Psoas muscle (tissue), 8 donors: ENCODE measurements around the gene TLR2. TPM values are rescaled to one million over a fixed set of nuclear protein-coding genes. Genes with fewer than 3 reads are reported as not detected.

Experiments
- ATAC-seq, 4 donors: fragments of 200-7000 bp; cut with Tn5 transposase; one replicate each; pipeline ENCODE4 v1.9.1; 2020; ENCODE audit warnings: moderate library complexity in 3 of 4, mild to moderate bottlenecking in 2 of 4
- DNase-seq, 2 donors: peaks; one replicate each; pipeline ENCODE4 v3.0.0-alpha.2; 2020
- H3K27ac ChIP-seq: fragments of 200-600 bp; one replicate; pipeline ENCODE4 v1.8.0; 2022
- H3K27me3 ChIP-seq, 3 donors: fragments of 200-600 bp in 1 of 3; one replicate each; pipeline versions ENCODE4 v1.6.1 to v1.8.0; 2013 to 2022; ENCODE audit warnings: low read length in 2 of 3, mild to moderate bottlenecking in 2 of 3, moderate library complexity in 1 of 3; ENCODE audit not compliant: insufficient read depth in 3 of 3
- H3K36me3 ChIP-seq, 2 donors: fragments of 200-600 bp in 1 of 2; one replicate each; pipeline versions ENCODE4 v1.6.1 to v1.8.0; 2013 to 2022; ENCODE audit warnings: low read depth in 1 of 2, mild to moderate bottlenecking in 1 of 2, moderate library complexity in 1 of 2; ENCODE audit not compliant: insufficient read depth in 1 of 2
- H3K4me1 ChIP-seq: fragments of 200-600 bp; one replicate; pipeline ENCODE4 v1.8.0; 2022
- H3K4me3 ChIP-seq: fragments of 200-600 bp; one replicate; pipeline ENCODE4 v1.8.0; 2022; ENCODE audit warnings: mild to moderate bottlenecking
- H3K9me3 ChIP-seq: fragments of 200-600 bp; one replicate; pipeline ENCODE4 v1.8.0; 2022
- WGBS, 3 donors: extraction: QIAGEN DNeasy Blood & Tissue Kit; methylation state at CpG; one replicate each; pipeline versions ENCODE4 v1.1.6 to v1.1.7; 2013; 5-methylcytosine and 5-hydroxymethylcytosine counted together
- intact Hi-C, 2 donors: fragments of 100-400 bp; cut with DNase I; formaldehyde crosslinking; loops; one replicate each; pipeline versions ENCODE4 v1.11.0 to v1.14.2; 2022
- polyA plus RNA-seq, 3 donors: library from polyadenylated mRNA; stranded (reverse); fragments of 200-250 nt; gene quantifications; one replicate each; pipeline ENCODE4 v1.2.3, GENCODE V29; 2013
- total RNA-seq, 4 donors: library from RNA; stranded (reverse); fragmentation: NEBNext Ultra II Directional in 2 of 4; extraction: Animal tissue kit (Norgen Biotek cat#: 25700) in 2 of 4; gene quantifications; one replicate each; pipeline versions ENCODE4 v1.2.1 to v1.2.4, GENCODE V29; 2021 to 2023
- TF ChIP-seq, protein P1 (sequence below): fragments of 200-600 bp; IDR thresholded peaks from one replicate; pipeline ENCODE4 v1.8.0; 2022; ENCODE audit warnings: antibody characterized with exemption
- donor health status: healthy with polysubstance abuse.
- donor health status: DM: no; HTN: no; CAD: no; lungs with moderate emphysema.
- donor health status: Bipolar disorder and iron deficiency.
- donor health status: healthy.
- donor health status: DM: yes; HTN: yes; CAD: no.
- donor health status: DM: no; HTN: no; CAD: no.
- donor health status: DM: no; HTN: no; CAD: no.
- donor health status: DM: yes; HTN: yes; CAD: no.

Gene TLR2
- total and polyA plus RNA-seq, 7 donors: 0.42 to 3.7 (median 1.8) TPM

DNA sequence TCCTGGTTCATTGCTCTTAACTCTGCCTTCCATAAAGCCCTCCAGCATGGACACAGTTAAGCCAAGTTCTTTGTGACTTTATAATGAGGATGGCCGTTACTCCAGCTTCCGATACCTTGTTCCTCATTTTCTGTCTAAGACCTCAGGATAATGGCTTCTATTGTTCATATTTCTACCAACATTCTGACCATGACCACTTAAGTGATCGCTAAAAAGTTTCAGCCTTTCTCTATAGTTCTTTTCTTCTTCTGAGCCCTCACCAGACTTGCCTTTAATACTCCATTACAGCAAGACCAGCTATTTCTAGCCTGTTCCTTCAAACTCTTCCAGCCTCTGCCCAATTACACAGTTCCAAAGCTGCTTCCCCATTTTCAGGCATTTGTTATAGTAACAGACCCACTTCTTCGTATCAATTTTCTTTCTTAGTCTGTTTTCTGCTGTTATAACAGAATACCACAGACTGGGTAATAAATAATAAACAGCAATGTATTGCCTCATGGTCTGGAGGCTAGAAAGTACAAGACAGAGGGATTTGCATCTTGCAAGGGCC lies 63.4 kb downstream of the TLR2 start:
- H3K4me1 ChIP-seq: no peaks in the 10 kb centered on the region
- no peaks in the 10 kb centered on the region for H3K27me3 ChIP-seq
- TF ChIP-seq, protein P1, sequence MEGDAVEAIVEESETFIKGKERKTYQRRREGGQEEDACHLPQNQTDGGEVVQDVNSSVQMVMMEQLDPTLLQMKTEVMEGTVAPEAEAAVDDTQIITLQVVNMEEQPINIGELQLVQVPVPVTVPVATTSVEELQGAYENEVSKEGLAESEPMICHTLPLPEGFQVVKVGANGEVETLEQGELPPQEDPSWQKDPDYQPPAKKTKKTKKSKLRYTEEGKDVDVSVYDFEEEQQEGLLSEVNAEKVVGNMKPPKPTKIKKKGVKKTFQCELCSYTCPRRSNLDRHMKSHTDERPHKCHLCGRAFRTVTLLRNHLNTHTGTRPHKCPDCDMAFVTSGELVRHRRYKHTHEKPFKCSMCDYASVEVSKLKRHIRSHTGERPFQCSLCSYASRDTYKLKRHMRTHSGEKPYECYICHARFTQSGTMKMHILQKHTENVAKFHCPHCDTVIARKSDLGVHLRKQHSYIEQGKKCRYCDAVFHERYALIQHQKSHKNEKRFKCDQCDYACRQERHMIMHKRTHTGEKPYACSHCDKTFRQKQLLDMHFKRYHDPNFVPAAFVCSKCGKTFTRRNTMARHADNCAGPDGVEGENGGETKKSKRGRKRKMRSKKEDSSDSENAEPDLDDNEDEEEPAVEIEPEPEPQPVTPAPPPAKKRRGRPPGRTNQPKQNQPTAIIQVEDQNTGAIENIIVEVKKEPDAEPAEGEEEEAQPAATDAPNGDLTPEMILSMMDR: no peak
- 71 to 77% (median 73%) methylated on average over 4 of the region's 4 CpGs for WGBS, 3 donors
- H3K4me3 ChIP-seq: no peak overlapping the region
- H3K36me3 ChIP-seq: no peaks in the 10 kb centered on the region
- DNase-seq: no peak
- H3K9me3 ChIP-seq: no peaks in the 10 kb centered on the region
- no peak for ATAC-seq
- H3K27ac ChIP-seq: no peak overlapping the region
- intact Hi-C loops: loop anchor here in 1 of 2 donors (10.0 kb wide), 1 partner anchor 113 kb away; no protein-coding TSS in a partner anchor

DNA sequence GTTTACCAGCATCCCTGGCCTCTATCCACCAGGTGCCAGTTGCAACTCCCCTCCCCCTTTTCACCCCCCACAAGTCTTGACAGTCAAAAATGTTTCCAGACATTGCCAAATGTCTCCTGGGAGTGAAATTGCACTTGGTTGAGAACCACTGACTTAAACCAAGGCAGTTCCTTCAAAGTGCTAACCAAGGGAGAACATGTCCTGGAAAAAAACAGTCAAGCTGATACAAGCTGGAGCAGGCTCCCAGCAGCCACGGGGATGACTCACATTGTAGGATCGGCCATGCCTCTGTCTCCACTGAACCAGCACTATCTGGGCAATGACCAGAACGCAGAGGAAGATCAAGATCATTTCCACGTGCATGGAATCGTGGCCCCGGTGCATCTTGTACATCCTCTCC lies 64.3 kb downstream of the TLR2 start:
- intact Hi-C loops: loop anchor here in 1 of 2 donors (10.0 kb wide), 1 partner anchor 114 kb away; no protein-coding TSS in a partner anchor
- ATAC-seq (peak in 1 of 4 donors; percentile 42), DNase-seq (peak in 1 of 2 donors; percentile 35)
- no peaks in the 10 kb centered on the region for H3K4me1 ChIP-seq
- H3K4me3 ChIP-seq: no peak overlapping the region
- H3K27ac ChIP-seq: no peak overlapping the region
- H3K36me3 ChIP-seq: no peaks in the 10 kb centered on the region
- no peaks in the 10 kb centered on the region for H3K27me3 ChIP-seq
- TF ChIP-seq, protein P1: no peak
- WGBS, 3 donors: 52 to 70% (median 62%) methylated on average over 6 of the region's 6 CpGs
- H3K9me3 ChIP-seq: no peaks in the 10 kb centered on the region

DNA sequence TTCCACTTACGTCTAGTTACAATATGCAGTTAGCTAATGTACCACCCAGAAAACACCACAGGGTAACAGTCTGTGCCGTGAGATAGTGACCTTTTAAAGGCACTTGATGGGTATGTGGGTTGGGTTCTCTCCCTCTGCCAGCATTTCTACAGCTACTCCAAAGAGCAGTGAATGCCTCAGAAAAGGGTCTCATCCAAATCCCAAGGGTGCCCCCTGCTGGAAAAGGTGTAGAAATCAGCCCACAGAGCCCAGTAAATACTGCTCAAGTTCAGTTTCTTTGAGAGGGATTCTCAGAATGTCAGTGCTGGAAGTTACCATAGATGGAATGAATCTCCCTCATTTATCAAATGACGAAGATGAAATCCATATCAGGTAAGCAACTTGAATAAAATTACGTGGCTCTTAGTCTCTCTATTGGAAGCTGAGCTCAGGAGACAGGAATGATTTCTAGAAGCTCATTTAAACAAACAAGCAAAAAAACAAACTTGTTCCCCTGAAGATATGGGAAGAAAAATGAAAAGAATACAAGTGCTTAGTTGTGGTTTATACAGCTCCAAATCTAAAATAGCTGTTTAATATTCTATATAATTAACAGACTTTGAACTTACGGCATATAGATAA lies 66.2 kb downstream of the TLR2 start:
- no peak for DNase-seq

DNA sequence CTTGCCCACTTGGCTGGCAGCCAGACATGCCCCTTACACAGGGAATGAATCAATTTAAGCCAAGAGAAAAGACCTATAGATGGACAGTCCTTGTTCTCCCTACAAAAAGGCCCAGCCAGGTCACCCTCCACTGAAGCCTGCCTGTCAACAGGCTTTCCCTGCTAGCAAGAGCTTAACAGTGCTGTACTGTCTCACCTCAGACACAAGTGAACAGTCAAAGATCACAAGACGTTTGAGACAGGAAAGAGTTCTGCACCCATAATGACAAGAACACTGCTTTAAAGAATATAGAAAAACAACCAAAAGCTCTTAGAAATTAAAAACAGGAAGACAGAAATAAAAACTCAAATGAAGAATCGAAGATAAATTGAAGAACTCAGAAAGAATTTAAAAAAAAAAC lies 71.1 kb downstream of the TLR2 start:
- intact Hi-C loops: no loop called here
- Histone ChIP-seq H3K27me3 (peaks cover 0 to 26% (median 9%) of the 10 kb centered on the region in 3 donors), H3K9me3 (no peaks in the 10 kb centered on the region), H3K36me3 (no peaks in the 10 kb centered on the region), H3K27ac (no peak overlapping the region), H3K4me3 (no peak overlapping the region), H3K4me1 (no peaks in the 10 kb centered on the region)
- ATAC-seq (no peak), DNase-seq (no peak)
- 68 to 77% (median 70%) methylated on average over 2 of the region's 2 CpGs for WGBS, 3 donors
- TF ChIP-seq, protein P1: no peak

More for the DNA sequence above, 66.2 kb downstream of the TLR2 start:
- no peaks in the 10 kb centered on the region for H3K27me3 ChIP-seq
- H3K4me1 ChIP-seq: no peaks in the 10 kb centered on the region
- ATAC-seq: peak; percentile 44 to 70 (median 58)
- H3K9me3 ChIP-seq: no peaks in the 10 kb centered on the region
- intact Hi-C loops: loop anchor here in 1 of 2 donors (5.0 kb wide), 2 partner anchors 113 to 608 kb away; no protein-coding TSS in a partner anchor
- TF ChIP-seq, protein P1: peak; percentile 48
- H3K36me3 ChIP-seq: no peaks in the 10 kb centered on the region
- no peak overlapping the region for H3K27ac ChIP-seq
- WGBS, 3 donors: 40 to 47% (median 45%) methylated on average over 5 of the region's 5 CpGs
- no peak overlapping the region for H3K4me3 ChIP-seq

Other genes starting within 250 kb of the TLR2 start
- gene TMEM131L, start 217.9 kb upstream of the TLR2 start, total RNA-seq: 10 to 100 TPM in 2 of 4 donors, 1 to 10 TPM in 2; 6.9 to 21.2 (median 11.5) TPM
- 1 to 10 TPM; 2.1 to 6.7 (median 3.3) TPM for gene TMEM131L, start 217.9 kb upstream of the TLR2 start, polyA plus RNA-seq
- gene RNF175, start 75.7 kb downstream of the TLR2 start, total RNA-seq: not detected
- under 1 TPM in 2 of 3 donors, not detected in 1; 0.05 to 0.07 TPM for gene RNF175, start 75.7 kb downstream of the TLR2 start, polyA plus RNA-seq
- 1 to 10 TPM in 2 of 4 donors, under 1 TPM in 2; 0.54 to 9.5 (median 1.7) TPM for gene SFRP2, start 104.8 kb downstream of the TLR2 start, total RNA-seq
- 1 to 10 TPM in 2 of 3 donors, under 1 TPM in 1; 0.25 to 2.9 (median 2.2) TPM for gene SFRP2, start 104.8 kb downstream of the TLR2 start, polyA plus RNA-seq